BE2C (cell line): Measurements from ENCODE around the gene SMIM44.

Experiments used
- DNase-seq: peaks from one replicate; pipeline ENCODE4 v3.0.0-alpha.2; 2020
- H3K27me3 ChIP-seq: fragments of 250-450 bp; sonication (Bioruptor Pico); 2 replicates; pipeline ENCODE4 v1.5.1; 2020; ENCODE audit warnings: mild to moderate bottlenecking
- H3K36me3 ChIP-seq: fragments of 250-450 bp; sonication (Bioruptor Pico); 2 replicates; pipeline ENCODE4 v1.5.1; 2020; ENCODE audit warnings: mild to moderate bottlenecking
- H3K4me1 ChIP-seq: fragments of 250-450 bp; sonication (Bioruptor Pico); 2 replicates; pipeline ENCODE4 v1.5.1; 2020
- H3K4me3 ChIP-seq: 2 replicates; pipeline ENCODE4 v1.5.1; 2011; ENCODE audit warnings: low read depth, low read length
- H3K9me3 ChIP-seq: fragments of 250-450 bp; sonication (Bioruptor Pico); 2 replicates; pipeline ENCODE4 v1.5.1; 2020
- CTCF ChIP-seq: IDR thresholded peaks from 2 replicates; pipeline ENCODE4 v1.5.1; 2012; ENCODE audit warnings: mild to moderate bottlenecking, low read depth, low read length

SMIM44 gene

GRCh38 chr19:3505598-3506383 lies 22.6 kb upstream of the SMIM44 start, which contains the start of gene FZR1:
Gene FZR1 (plus strand): TSS chr19:3506311. CDS start chr19:3522990, 16,679 bp downstream.
- Histone ChIP-seq H3K4me3 (peak within 1 kb of the TSS; percentile 83), H3K4me1 (no peaks in the 10 kb centered on the region; the same call in none of the 2 replicates), H3K36me3 (peaks cover 11% of the 10 kb centered on the region; the same call in 1 of the 2 replicates), H3K27me3 (no peaks in the 10 kb centered on the region), H3K9me3 (no peaks in the 10 kb centered on the region)
- no peak for TF ChIP-seq CTCF
- peak; percentile 99 for DNase-seq

GRCh38 chr19:3504735-3505134 lies 21.5 kb upstream of the SMIM44 start:
- no peaks in the 10 kb centered on the region for H3K9me3 ChIP-seq
- no peaks in the 10 kb centered on the region; the same call in none of the 2 replicates for H3K4me1 ChIP-seq
- H3K27me3 ChIP-seq, result no peaks in the 10 kb centered on the region
- TF ChIP-seq CTCF, result no peak
- H3K4me3 ChIP-seq, result no peak overlapping the region
- DNase-seq, result no peak
- H3K36me3 ChIP-seq, result peaks cover 8% of the 10 kb centered on the region; the same call in 1 of the 2 replicates

GRCh38 chr19:3503036-3503572 lies 19.9 kb upstream of the SMIM44 start:
- Histone ChIP-seq H3K4me1 (no peaks in the 10 kb centered on the region; the same call in none of the 2 replicates), H3K9me3 (no peaks in the 10 kb centered on the region), H3K27me3 (no peaks in the 10 kb centered on the region), H3K4me3 (no peak overlapping the region), H3K36me3 (peaks cover 7% of the 10 kb centered on the region)
- TF ChIP-seq CTCF, result no peak
- no peak for DNase-seq

- Histone ChIP-seq H3K4me1 (no peaks in the 10 kb centered on the region; the same call in none of the 2 replicates), H3K4me3 (no peak overlapping the region), H3K27me3 (no peaks in the 10 kb centered on the region), H3K36me3 (peaks cover 11% of the 10 kb centered on the region), H3K9me3 (no peaks in the 10 kb centered on the region)
- DNase-seq, result no peak
- no peak for TF ChIP-seq CTCF
Observed at GRCh38 chr19:3501780-3502179, 18.5 kb upstream of the SMIM44 start.

GRCh38 chr19:3500429-3501101 lies 17.3 kb upstream of the SMIM44 start, which contains the start of gene DOHH:
Gene DOHH (minus strand): TSS chr19:3500674. CDS start chr19:3496814, 3,860 bp downstream.
- Histone ChIP-seq H3K9me3 (no peaks in the 10 kb centered on the region), H3K27me3 (no peaks in the 10 kb centered on the region), H3K4me1 (no peaks in the 10 kb centered on the region; the same call in none of the 2 replicates), H3K36me3 (peaks cover 18% of the 10 kb centered on the region), H3K4me3 (peak within 1 kb of the TSS; percentile 100)
- peak; percentile 95 for DNase-seq
- no peak for TF ChIP-seq CTCF
